ENCODE measurements around the gene VWCE.

DNA sequence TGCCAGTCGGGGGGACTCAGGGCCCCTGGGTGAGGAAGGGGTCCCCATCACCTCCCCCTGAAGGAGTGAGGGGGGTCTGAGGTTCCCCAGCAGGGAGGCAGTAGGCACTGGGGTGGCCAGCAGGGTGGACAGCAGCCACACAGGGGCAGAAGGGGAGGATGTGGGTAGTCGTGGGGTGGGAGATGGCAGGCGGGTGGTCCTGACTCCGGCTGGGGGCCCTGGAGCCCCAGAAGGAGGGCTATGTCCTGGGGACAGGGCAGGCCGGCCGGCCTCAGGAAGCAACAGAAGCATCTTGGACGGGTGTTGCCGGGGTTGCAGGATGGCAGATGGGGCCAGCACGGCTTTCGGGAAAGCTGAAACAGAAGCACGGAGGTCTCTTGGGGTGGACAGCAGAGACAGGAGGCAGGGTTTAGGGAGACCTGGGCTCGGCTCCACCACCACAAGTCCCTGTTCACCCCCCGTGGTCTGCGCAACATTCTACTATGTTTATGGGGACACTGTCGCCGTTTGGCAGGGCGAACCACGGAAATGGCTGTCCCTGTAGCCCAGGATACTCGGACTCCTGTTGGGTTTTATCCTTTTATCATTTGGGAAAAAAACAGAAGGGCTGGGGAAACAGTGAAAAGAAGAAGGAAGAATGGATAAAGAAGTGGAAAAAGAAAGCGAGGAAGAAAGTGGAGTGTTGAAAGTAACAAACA lies 14.1 kb downstream of the VWCE start:
- TF ChIP-seq POLR2A (IDR thresholded peaks at IDR 0.05; ENCODE audit: low read depth, low read length) (no peak), POLR2AphosphoS5 (IDR thresholded peaks at IDR 0.05; ENCODE audit: low read depth, low read length) (no peak)
